ENCODE measurements around the gene TMEM231.
"Not testable (repeated sequence)": the region's sequence is repeated elsewhere in the genome, so short reads cannot be mapped to it uniquely, and the experiment has no call there.

Gene TMEM231

GRCh38 chr16:75498605-75499322 lies 57.3 kb downstream of the TMEM231 start:
- not testable (repeated sequence) for DNase-seq; H3K27me3 ChIP-seq (ENCODE audit: insufficient read depth, low read length, poor library complexity); H4K8ac ChIP-seq (ENCODE audit: low read depth, low read length); H2AK5ac ChIP-seq (ENCODE audit: low read length); H3K23ac ChIP-seq (ENCODE audit: low read length); H3K4me3 ChIP-seq (ENCODE audit: low read length); H3K4ac ChIP-seq (ENCODE audit: low read depth, low read length); H3K79me1 ChIP-seq (ENCODE audit: low read length); H3K36me3 ChIP-seq (ENCODE audit: control insufficient read depth, insufficient read depth, low read length); H3K4me1 ChIP-seq (ENCODE audit: control insufficient read depth, low read depth, low read length); H3K4me2 ChIP-seq (ENCODE audit: low read length); H2BK120ac ChIP-seq (ENCODE audit: low read depth, low read length); H4K5ac ChIP-seq (ENCODE audit: low read length); H3K56ac ChIP-seq (ENCODE audit: low read length); H3K18ac ChIP-seq (ENCODE audit: low read length); H3K79me2 ChIP-seq (ENCODE audit: control insufficient read depth, insufficient read depth, low read length); H3K27ac ChIP-seq (ENCODE audit: low read depth, low read length); H3K9ac ChIP-seq (ENCODE audit: low read length); H2BK15ac ChIP-seq (replicated peaks; ENCODE audit: low read depth); H2BK5ac ChIP-seq (ENCODE audit: low read length)
- no CpG with 5 or more reads among the region's 13 CpGs for WGBS (ENCODE audit: extremely low coverage, insufficient coverage, low lambda C conversion rate)

GRCh38 chr16:75497558-75497957 lies 58.5 kb downstream of the TMEM231 start:
- no peak overlapping the region for H3K9ac ChIP-seq (ENCODE audit: low read length)
- WGBS (ENCODE audit: extremely low coverage, insufficient coverage, low lambda C conversion rate): no CpG with 5 or more reads among the region's 4 CpGs
- H3K79me2 ChIP-seq (ENCODE audit: control insufficient read depth, insufficient read depth, low read length): no peaks in the 10 kb centered on the region
- no peak for DNase-seq
- H2BK15ac ChIP-seq (replicated peaks; ENCODE audit: low read depth): no peak overlapping the region
- H3K4me3 ChIP-seq (ENCODE audit: low read length): no peak overlapping the region
- H4K5ac ChIP-seq (ENCODE audit: low read length): no peak overlapping the region
- H3K56ac ChIP-seq (ENCODE audit: low read length): no peak overlapping the region
- H3K4me2 ChIP-seq (ENCODE audit: low read length): no peak overlapping the region
- H3K27me3 ChIP-seq (ENCODE audit: insufficient read depth, low read length, poor library complexity): no peaks in the 10 kb centered on the region
- peaks cover 2% of the 10 kb centered on the region for H3K4me1 ChIP-seq (ENCODE audit: control insufficient read depth, low read depth, low read length)
- no peak overlapping the region for H4K8ac ChIP-seq (ENCODE audit: low read depth, low read length)
- no peak overlapping the region for H3K27ac ChIP-seq (ENCODE audit: low read depth, low read length)
- no peaks in the 10 kb centered on the region for H3K79me1 ChIP-seq (ENCODE audit: low read length)
- H3K36me3 ChIP-seq (ENCODE audit: control insufficient read depth, insufficient read depth, low read length): no peaks in the 10 kb centered on the region
- no peak overlapping the region for H2BK5ac ChIP-seq (ENCODE audit: low read length)
- H3K23ac ChIP-seq (ENCODE audit: low read length): no peak overlapping the region
- no peak overlapping the region for H2AK5ac ChIP-seq (ENCODE audit: low read length)
- H2BK120ac ChIP-seq (ENCODE audit: low read depth, low read length): no peak overlapping the region
- no peak overlapping the region for H3K18ac ChIP-seq (ENCODE audit: low read length)
- H3K4ac ChIP-seq (ENCODE audit: low read depth, low read length): no peak overlapping the region

- H2BK15ac ChIP-seq (replicated peaks; ENCODE audit: low read depth): no peak within 1 kb of the TSS
- H3K4me1 ChIP-seq (ENCODE audit: control insufficient read depth, low read depth, low read length): peaks cover 2% of the 10 kb centered on the region
- H2BK120ac ChIP-seq (ENCODE audit: low read depth, low read length): no peak within 1 kb of the TSS
- no peaks in the 10 kb centered on the region for H3K79me1 ChIP-seq (ENCODE audit: low read length)
- peak within 1 kb of the TSS; percentile 74 for H3K4me3 ChIP-seq (ENCODE audit: low read length)
- H3K4me2 ChIP-seq (ENCODE audit: low read length): peak within 1 kb of the TSS; percentile 67
- H3K36me3 ChIP-seq (ENCODE audit: control insufficient read depth, insufficient read depth, low read length): no peaks in the 10 kb centered on the region
- H3K4ac ChIP-seq (ENCODE audit: low read depth, low read length): no peak within 1 kb of the TSS
- no peak within 1 kb of the TSS for H4K8ac ChIP-seq (ENCODE audit: low read depth, low read length)
- H3K27me3 ChIP-seq (ENCODE audit: insufficient read depth, low read length, poor library complexity): no peaks in the 10 kb centered on the region
- DNase-seq: peak; percentile 82
- peak within 1 kb of the TSS; percentile 30 for H2BK5ac ChIP-seq (ENCODE audit: low read length)
- no peak within 1 kb of the TSS for H3K27ac ChIP-seq (ENCODE audit: low read depth, low read length)
- no peak within 1 kb of the TSS for H4K5ac ChIP-seq (ENCODE audit: low read length)
- peak within 1 kb of the TSS; percentile 7 for H3K18ac ChIP-seq (ENCODE audit: low read length)
- H3K9ac ChIP-seq (ENCODE audit: low read length): peak within 1 kb of the TSS; percentile 87
- H2AK5ac ChIP-seq (ENCODE audit: low read length): no peak within 1 kb of the TSS
- WGBS (ENCODE audit: extremely low coverage, insufficient coverage, low lambda C conversion rate): no CpG with 5 or more reads among the region's 43 CpGs
- peak within 1 kb of the TSS; percentile 94 for H3K56ac ChIP-seq (ENCODE audit: low read length)
- H3K23ac ChIP-seq (ENCODE audit: low read length): no peak within 1 kb of the TSS
- no peaks in the 10 kb centered on the region for H3K79me2 ChIP-seq (ENCODE audit: control insufficient read depth, insufficient read depth, low read length)
Observed at GRCh38 chr16:75495076-75495674, 60.9 kb downstream of the TMEM231 start, which contains the start of gene CHST6. Gene CHST6 (minus strand): TSS chr16:75495441. CDS start chr16:75479828, 15,613 bp downstream.

GRCh38 chr16:75494661-75495075 lies 61.4 kb downstream of the TMEM231 start:
- no peak overlapping the region for H3K4ac ChIP-seq (ENCODE audit: low read depth, low read length)
- H3K36me3 ChIP-seq (ENCODE audit: control insufficient read depth, insufficient read depth, low read length): no peaks in the 10 kb centered on the region
- peak overlapping the region; percentile 30 for H2BK5ac ChIP-seq (ENCODE audit: low read length)
- no peak overlapping the region for H4K8ac ChIP-seq (ENCODE audit: low read depth, low read length)
- H3K79me2 ChIP-seq (ENCODE audit: control insufficient read depth, insufficient read depth, low read length): no peaks in the 10 kb centered on the region
- H3K27me3 ChIP-seq (ENCODE audit: insufficient read depth, low read length, poor library complexity): no peaks in the 10 kb centered on the region
- H3K4me1 ChIP-seq (ENCODE audit: control insufficient read depth, low read depth, low read length): peaks cover 2% of the 10 kb centered on the region
- peak overlapping the region; percentile 67 for H3K4me2 ChIP-seq (ENCODE audit: low read length)
- no peaks in the 10 kb centered on the region for H3K79me1 ChIP-seq (ENCODE audit: low read length)
- no peak overlapping the region for H4K5ac ChIP-seq (ENCODE audit: low read length)
- no peak overlapping the region for H2BK120ac ChIP-seq (ENCODE audit: low read depth, low read length)
- peak overlapping the region; percentile 87 for H3K9ac ChIP-seq (ENCODE audit: low read length)
- H3K56ac ChIP-seq (ENCODE audit: low read length): peak overlapping the region; percentile 94
- no peak overlapping the region for H2AK5ac ChIP-seq (ENCODE audit: low read length)
- peak overlapping the region; percentile 7 for H3K18ac ChIP-seq (ENCODE audit: low read length)
- H3K4me3 ChIP-seq (ENCODE audit: low read length): peak overlapping the region; percentile 74
- DNase-seq: peak; percentile 47
- WGBS (ENCODE audit: extremely low coverage, insufficient coverage, low lambda C conversion rate): no CpG with 5 or more reads among the region's 26 CpGs
- H3K27ac ChIP-seq (ENCODE audit: low read depth, low read length): no peak overlapping the region
- H2BK15ac ChIP-seq (replicated peaks; ENCODE audit: low read depth): no peak overlapping the region
- no peak overlapping the region for H3K23ac ChIP-seq (ENCODE audit: low read length)

- no peak overlapping the region for H2BK5ac ChIP-seq (ENCODE audit: low read length)
- H3K27ac ChIP-seq (ENCODE audit: low read depth, low read length): no peak overlapping the region
- peaks cover 2% of the 10 kb centered on the region for H3K4me1 ChIP-seq (ENCODE audit: control insufficient read depth, low read depth, low read length)
- no peak overlapping the region for H3K4ac ChIP-seq (ENCODE audit: low read depth, low read length)
- H3K36me3 ChIP-seq (ENCODE audit: control insufficient read depth, insufficient read depth, low read length): no peaks in the 10 kb centered on the region
- peak overlapping the region; percentile 87 for H3K9ac ChIP-seq (ENCODE audit: low read length)
- H3K79me1 ChIP-seq (ENCODE audit: low read length): no peaks in the 10 kb centered on the region
- WGBS (ENCODE audit: extremely low coverage, insufficient coverage, low lambda C conversion rate): no CpG with 5 or more reads among the region's 5 CpGs
- no peak overlapping the region for H3K18ac ChIP-seq (ENCODE audit: low read length)
- no peak overlapping the region for H2BK15ac ChIP-seq (replicated peaks; ENCODE audit: low read depth)
- H2BK120ac ChIP-seq (ENCODE audit: low read depth, low read length): no peak overlapping the region
- H3K4me3 ChIP-seq (ENCODE audit: low read length): peak overlapping the region; percentile 74
- peak overlapping the region; percentile 67 for H3K4me2 ChIP-seq (ENCODE audit: low read length)
- H4K8ac ChIP-seq (ENCODE audit: low read depth, low read length): no peak overlapping the region
- H3K56ac ChIP-seq (ENCODE audit: low read length): peak overlapping the region; percentile 94
- H3K79me2 ChIP-seq (ENCODE audit: control insufficient read depth, insufficient read depth, low read length): no peaks in the 10 kb centered on the region
- no peak overlapping the region for H2AK5ac ChIP-seq (ENCODE audit: low read length)
- H4K5ac ChIP-seq (ENCODE audit: low read length): no peak overlapping the region
- no peak overlapping the region for H3K23ac ChIP-seq (ENCODE audit: low read length)
- H3K27me3 ChIP-seq (ENCODE audit: insufficient read depth, low read length, poor library complexity): no peaks in the 10 kb centered on the region
- DNase-seq: no peak
Observed at GRCh38 chr16:75494184-75494583, 61.9 kb downstream of the TMEM231 start.

Data from mesendoderm (in vitro differentiated cells).